Eye (tissue), 1 donor: Measurements from ENCODE around the gene DMD.

ENCODE experiments used
- DNase-seq: peaks from one replicate; pipeline ENCODE4 v3.0.0-alpha.2; 2015

Gene DMD

GRCh38 chrX:31252133-31252532, 1959.2 kb downstream of the DMD start:
- no peak for DNase-seq

GRCh38 chrX:31251336-31251735, 1960.0 kb downstream of the DMD start:
- no peak for DNase-seq

- DNase-seq, result no peak
Observed at GRCh38 chrX:31245714-31246113, 1965.6 kb downstream of the DMD start.

GRCh38 chrX:31243804-31244203, 1967.5 kb downstream of the DMD start:
- no peak for DNase-seq

- no peak for DNase-seq
Observed at GRCh38 chrX:31240982-31241381, 1970.4 kb downstream of the DMD start.

GRCh38 chrX:31237189-31237588, 1974.2 kb downstream of the DMD start:
- no peak for DNase-seq

- no peak for DNase-seq
Observed at GRCh38 chrX:31236231-31236630, 1975.1 kb downstream of the DMD start.

- no peak for DNase-seq
Observed at GRCh38 chrX:31233941-31234496, 1977.3 kb downstream of the DMD start.

GRCh38 chrX:31232506-31232905, 1978.8 kb downstream of the DMD start:
- DNase-seq, result peak; percentile 5

- no peak for DNase-seq
Observed at GRCh38 chrX:31228909-31229308, 1982.4 kb downstream of the DMD start.

- peak; percentile 12 for DNase-seq
Observed at GRCh38 chrX:31228415-31228832, 1982.9 kb downstream of the DMD start.

- no peak for DNase-seq
Observed at GRCh38 chrX:31227250-31227649, 1984.1 kb downstream of the DMD start.

- DNase-seq, result no peak
Observed at GRCh38 chrX:31225819-31226218, 1985.5 kb downstream of the DMD start.

- no peak for DNase-seq
Observed at GRCh38 chrX:31224381-31225012, 1986.9 kb downstream of the DMD start.

- no peak for DNase-seq
Observed at GRCh38 chrX:31223817-31224216, 1987.5 kb downstream of the DMD start.

- DNase-seq, result no peak
Observed at GRCh38 chrX:31222946-31223345, 1988.4 kb downstream of the DMD start.

- no peak for DNase-seq
Observed at GRCh38 chrX:31219174-31219573, 1992.2 kb downstream of the DMD start.

GRCh38 chrX:31217084-31217483, 1994.3 kb downstream of the DMD start:
- DNase-seq, result no peak

GRCh38 chrX:31215277-31215815, 1996.0 kb downstream of the DMD start:
- DNase-seq, result no peak

- no peak for DNase-seq
Observed at GRCh38 chrX:31213941-31214340, 1997.4 kb downstream of the DMD start.

GRCh38 chrX:31212856-31213748, 1998.2 kb downstream of the DMD start:
- no peak for DNase-seq

GRCh38 chrX:31209005-31209628, 2002.2 kb downstream of the DMD start:
- DNase-seq, result no peak

GRCh38 chrX:31201503-31201902, 2009.8 kb downstream of the DMD start:
- no peak for DNase-seq
